ENCODE data around the gene SLC38A11.

DNA sequence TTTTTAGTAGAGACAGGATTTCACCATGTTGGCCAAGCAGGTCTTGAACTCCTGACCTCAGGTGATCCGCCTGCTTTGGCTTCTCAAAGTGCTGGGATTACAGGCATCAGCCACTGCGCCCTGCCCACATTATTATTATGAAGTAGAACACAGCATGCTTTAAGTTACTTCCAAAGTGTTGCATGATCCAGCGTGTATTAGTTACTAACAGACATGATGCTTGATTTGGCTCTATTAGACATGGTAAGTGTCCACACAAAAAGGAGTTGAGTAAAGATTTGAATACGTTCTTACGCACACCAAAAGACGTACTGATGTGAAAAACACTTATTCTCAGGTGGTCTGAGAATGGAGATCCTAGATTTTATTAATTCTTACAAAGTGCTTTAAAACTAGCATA, 50.0 kb downstream of the SLC38A11 start:
- TF ChIP-seq, protein P1, sequence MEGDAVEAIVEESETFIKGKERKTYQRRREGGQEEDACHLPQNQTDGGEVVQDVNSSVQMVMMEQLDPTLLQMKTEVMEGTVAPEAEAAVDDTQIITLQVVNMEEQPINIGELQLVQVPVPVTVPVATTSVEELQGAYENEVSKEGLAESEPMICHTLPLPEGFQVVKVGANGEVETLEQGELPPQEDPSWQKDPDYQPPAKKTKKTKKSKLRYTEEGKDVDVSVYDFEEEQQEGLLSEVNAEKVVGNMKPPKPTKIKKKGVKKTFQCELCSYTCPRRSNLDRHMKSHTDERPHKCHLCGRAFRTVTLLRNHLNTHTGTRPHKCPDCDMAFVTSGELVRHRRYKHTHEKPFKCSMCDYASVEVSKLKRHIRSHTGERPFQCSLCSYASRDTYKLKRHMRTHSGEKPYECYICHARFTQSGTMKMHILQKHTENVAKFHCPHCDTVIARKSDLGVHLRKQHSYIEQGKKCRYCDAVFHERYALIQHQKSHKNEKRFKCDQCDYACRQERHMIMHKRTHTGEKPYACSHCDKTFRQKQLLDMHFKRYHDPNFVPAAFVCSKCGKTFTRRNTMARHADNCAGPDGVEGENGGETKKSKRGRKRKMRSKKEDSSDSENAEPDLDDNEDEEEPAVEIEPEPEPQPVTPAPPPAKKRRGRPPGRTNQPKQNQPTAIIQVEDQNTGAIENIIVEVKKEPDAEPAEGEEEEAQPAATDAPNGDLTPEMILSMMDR (IDR thresholded peaks at IDR 0.05), result no peak
- TF ChIP-seq POLR2A (IDR thresholded peaks at IDR 0.05), result no peak

Measured in vagina (tissue), 2 donors.